Mesenchymal stem cell (in vitro differentiated cells and primary cell): ENCODE results near the gene OR51B2.

Experiments used
- DNase-seq: peaks from one replicate; pipeline ENCODE4 v3.0.0-alpha.2; 2013
- H2AFZ ChIP-seq: one replicate; pipeline ENCODE4 v1.6.1; 2013; ENCODE audit warnings: low read depth, mild to moderate bottlenecking, control low read depth, inconsistent platforms, low read length, moderate library complexity
- H2AK5ac ChIP-seq: 2 replicates; pipeline ENCODE4 v1.6.1; 2013; ENCODE audit warnings: low read length, moderate library complexity, mild to moderate bottlenecking, inconsistent platforms; ENCODE audit not compliant: severe bottlenecking
- H2BK120ac ChIP-seq: one replicate; pipeline ENCODE4 v1.6.1; 2013; ENCODE audit warnings: low read depth, mild to moderate bottlenecking, inconsistent platforms, low read length, moderate library complexity
- H2BK12ac ChIP-seq, 2 experiments: one replicate each; pipeline ENCODE4 v1.6.1; 2013; ENCODE audit warnings: inconsistent platforms in 2 of 2, low read length in 2 of 2, mild to moderate bottlenecking in 2 of 2, moderate library complexity in 2 of 2, control low read depth in 1 of 2
- H2BK15ac ChIP-seq: one replicate; pipeline ENCODE4 v1.6.1; 2013; ENCODE audit warnings: mild to moderate bottlenecking, low read depth, inconsistent platforms; ENCODE audit not compliant: poor library complexity, severe bottlenecking
- H2BK5ac ChIP-seq: 2 replicates; pipeline ENCODE4 v1.6.1; 2013; ENCODE audit warnings: low read depth, mild to moderate bottlenecking, low read length, control low read depth, inconsistent platforms; ENCODE audit not compliant: poor library complexity, severe bottlenecking
- H3K14ac ChIP-seq, 2 experiments: one replicate each; pipeline ENCODE4 v1.6.1; 2013; ENCODE audit warnings: inconsistent platforms in 2 of 2, low read length in 2 of 2, control low read depth in 1 of 2, mild to moderate bottlenecking in 1 of 2, moderate library complexity in 1 of 2
- H3K18ac ChIP-seq, 2 experiments: one replicate each; pipeline ENCODE4 v1.6.1; 2013; ENCODE audit warnings: inconsistent platforms in 2 of 2, low read length in 2 of 2, control low read depth in 1 of 2, low read depth in 1 of 2, mild to moderate bottlenecking in 1 of 2
- H3K23ac ChIP-seq, 2 experiments: one replicate each; pipeline ENCODE4 v1.6.1; 2013; ENCODE audit warnings: inconsistent platforms in 2 of 2, low read length in 2 of 2, mild to moderate bottlenecking in 2 of 2, moderate library complexity in 2 of 2, control low read depth in 1 of 2
- H3K27ac ChIP-seq: 2 replicates; pipeline ENCODE4 v1.5.1; 2013; ENCODE audit warnings: mild to moderate bottlenecking, moderate library complexity, low read length, control low read depth, inconsistent platforms; ENCODE audit not compliant: poor library complexity, severe bottlenecking
- H3K27me3 ChIP-seq, 2 experiments: 2 replicates each; pipeline versions ENCODE4 v1.6.1 to v1.7.0; 2013; ENCODE audit warnings: low read length in 2 of 2, mild to moderate bottlenecking in 2 of 2, moderate library complexity in 2 of 2, control low read depth in 1 of 2, inconsistent platforms in 1 of 2; ENCODE audit not compliant: control insufficient read depth in 1 of 2, insufficient read depth in 1 of 2
- H3K36me3 ChIP-seq, 2 experiments: 2 replicates each; pipeline versions ENCODE4 v1.6.1 to v1.7.0; 2013; ENCODE audit warnings: low read length in 2 of 2, control low read depth in 1 of 2, inconsistent platforms in 1 of 2, low read depth in 1 of 2, mild to moderate bottlenecking in 1 of 2; ENCODE audit not compliant: insufficient read depth in 2 of 2, control insufficient read depth in 1 of 2
- H3K4ac ChIP-seq, 2 experiments: one replicate each; pipeline ENCODE4 v1.6.1; 2013; ENCODE audit warnings: inconsistent platforms in 2 of 2, low read length in 2 of 2, mild to moderate bottlenecking in 2 of 2, moderate library complexity in 2 of 2, control low read depth in 1 of 2, low read depth in 1 of 2
- H3K4me1 ChIP-seq: 2 replicates; pipeline ENCODE4 v1.6.1; 2013; ENCODE audit warnings: low read depth, low read length, control low read depth; ENCODE audit not compliant: control insufficient read depth, insufficient read depth
- H3K4me2 ChIP-seq: 2 replicates; pipeline ENCODE4 v1.6.1; 2013; ENCODE audit warnings: low read length, mild to moderate bottlenecking, inconsistent platforms; ENCODE audit not compliant: poor library complexity, severe bottlenecking
- H3K4me3 ChIP-seq, 2 experiments: 2 replicates each; pipeline versions ENCODE4 v1.5.1 to v1.7.0; 2013; ENCODE audit warnings: low read length in 2 of 2, mild to moderate bottlenecking in 2 of 2, control low read depth in 1 of 2, low read depth in 1 of 2; ENCODE audit not compliant: insufficient read depth in 1 of 2
- H3K79me1 ChIP-seq: replicated peaks from 2 replicates; pipeline ENCODE4 v1.6.1; 2013; ENCODE audit warnings: mild to moderate bottlenecking, control low read depth, low read length, inconsistent platforms; ENCODE audit not compliant: poor library complexity, severe bottlenecking
- H3K9ac ChIP-seq: 2 replicates; pipeline ENCODE4 v1.7.0; 2013; ENCODE audit warnings: mild to moderate bottlenecking, low read length, moderate library complexity
- H3K9me3 ChIP-seq: 2 replicates; pipeline ENCODE4 v1.7.0; 2013; ENCODE audit warnings: mild to moderate bottlenecking, low read length; ENCODE audit not compliant: control insufficient read depth
- H4K8ac ChIP-seq: one replicate; pipeline ENCODE4 v1.6.1; 2013; ENCODE audit warnings: inconsistent platforms, mild to moderate bottlenecking, low read length, moderate library complexity
- H4K91ac ChIP-seq: one replicate; pipeline ENCODE4 v1.6.1; 2013; ENCODE audit warnings: mild to moderate bottlenecking, low read length, inconsistent platforms
- WGBS: methylation state at CpG from one replicate; pipeline ENCODE4 v1.1.7; 2013; ENCODE audit warnings: mixed read lengths; 5-methylcytosine and 5-hydroxymethylcytosine counted together

The OR51B2 gene

DNA sequence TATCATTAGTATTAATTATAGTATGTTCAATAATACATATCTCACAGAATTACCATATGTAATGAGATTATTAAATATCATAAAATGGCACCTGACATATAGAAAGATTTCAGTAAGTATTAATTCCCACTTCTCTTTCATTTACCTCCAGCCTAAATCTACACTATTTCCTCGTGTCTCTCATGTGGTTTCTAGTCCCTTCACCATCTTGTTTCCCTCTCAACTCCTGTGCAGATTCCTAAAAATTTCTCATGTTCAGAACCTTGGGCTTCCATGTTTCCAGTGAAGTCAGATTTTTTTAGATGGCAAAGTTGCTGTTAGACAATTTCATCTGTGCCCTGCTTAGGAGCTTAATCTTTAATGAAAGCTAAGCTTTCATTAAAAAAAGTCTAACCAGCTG lies 40.2 kb downstream of the OR51B2 start:
- Histone ChIP-seq H2BK15ac (no peak overlapping the region), H2AFZ (no peak overlapping the region), H3K4me3 (no peak overlapping the region), H4K8ac (no peak overlapping the region), H3K4me1 (peaks cover 3% of the 10 kb centered on the region), H3K79me1 (no peaks in the 10 kb centered on the region), H2AK5ac (no peak overlapping the region), H2BK120ac (no peak overlapping the region), H3K23ac (no peak overlapping the region), H3K14ac (no peak overlapping the region), H3K4ac (no peak overlapping the region), H3K18ac (no peak overlapping the region), H3K4me2 (no peak overlapping the region), H3K9me3 (no peaks in the 10 kb centered on the region), H3K27me3 (no peaks in the 10 kb centered on the region), H3K27ac (no peak overlapping the region), H2BK12ac (no peak overlapping the region), H3K9ac (no peak overlapping the region), H2BK5ac (no peak overlapping the region), H3K36me3 (no peaks in the 10 kb centered on the region), H4K91ac (no peak overlapping the region)
- no peak for DNase-seq
- 96% methylated on average over 1 of the region's 1 CpG for WGBS

DNA sequence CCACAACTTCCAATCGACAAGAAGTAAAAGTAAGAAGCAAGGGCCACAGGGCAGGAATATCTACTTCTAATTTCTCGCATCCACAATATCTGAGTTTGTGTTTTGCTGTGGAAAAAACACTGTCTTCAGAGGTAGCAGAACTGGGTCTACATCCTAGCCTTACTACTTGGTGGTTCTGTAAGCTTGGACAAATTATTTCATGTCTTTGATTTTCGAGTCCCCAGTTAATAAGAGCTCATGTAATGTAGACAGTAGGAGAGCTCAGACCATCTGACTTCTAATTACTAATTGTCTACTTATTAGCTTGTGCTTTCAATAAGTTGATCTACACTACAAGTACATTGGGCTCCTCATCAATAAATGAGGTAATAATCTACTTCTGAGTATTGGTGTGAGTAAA lies 41.0 kb downstream of the OR51B2 start:
- Histone ChIP-seq H3K18ac (no peak overlapping the region), H3K4ac (no peak overlapping the region), H3K9me3 (no peaks in the 10 kb centered on the region), H3K4me1 (peaks cover 3% of the 10 kb centered on the region), H3K27ac (no peak overlapping the region), H2BK12ac (peak overlapping the region in 1 of 2 experiments; percentile 6), H2BK120ac (no peak overlapping the region), H2BK5ac (no peak overlapping the region), H3K4me3 (no peak overlapping the region), H3K23ac (no peak overlapping the region), H2AFZ (no peak overlapping the region), H3K4me2 (no peak overlapping the region), H3K9ac (no peak overlapping the region), H3K14ac (no peak overlapping the region), H3K79me1 (no peaks in the 10 kb centered on the region), H3K36me3 (no peaks in the 10 kb centered on the region), H2AK5ac (no peak overlapping the region), H2BK15ac (no peak overlapping the region), H4K91ac (no peak overlapping the region), H4K8ac (no peak overlapping the region), H3K27me3 (no peaks in the 10 kb centered on the region)
- DNase-seq = no peak
- WGBS = 100% methylated on average over 2 of the region's 3 CpGs

DNA sequence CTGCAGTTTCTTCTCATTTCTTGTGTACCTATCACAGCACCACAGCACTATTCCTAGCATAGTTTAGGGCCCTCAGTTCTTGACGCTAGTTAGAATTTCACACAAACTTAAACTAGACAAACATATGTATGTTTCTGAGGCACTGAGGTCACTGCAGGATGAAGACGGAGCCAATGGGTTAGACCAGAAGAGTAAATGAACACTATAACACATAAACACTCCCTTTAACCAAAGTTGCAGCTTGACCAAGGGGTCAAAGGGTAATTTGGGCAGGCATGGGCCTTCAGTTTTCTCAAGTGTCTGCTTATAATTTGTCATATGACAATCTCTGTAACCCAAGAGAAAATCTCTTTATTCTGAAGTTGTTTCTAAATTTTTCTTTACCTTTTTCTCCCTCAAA lies 41.5 kb downstream of the OR51B2 start:
- Histone ChIP-seq H3K9ac (no peak overlapping the region), H3K27ac (no peak overlapping the region), H3K27me3 (no peaks in the 10 kb centered on the region), H4K91ac (no peak overlapping the region), H3K36me3 (no peaks in the 10 kb centered on the region), H2BK120ac (no peak overlapping the region), H3K9me3 (no peaks in the 10 kb centered on the region), H3K79me1 (no peaks in the 10 kb centered on the region), H4K8ac (no peak overlapping the region), H3K23ac (no peak overlapping the region), H2BK12ac (no peak overlapping the region), H3K14ac (no peak overlapping the region), H3K4me3 (no peak overlapping the region), H2BK5ac (no peak overlapping the region), H2AFZ (no peak overlapping the region), H3K4me2 (no peak overlapping the region), H2AK5ac (no peak overlapping the region), H3K18ac (no peak overlapping the region), H2BK15ac (no peak overlapping the region), H3K4ac (no peak overlapping the region), H3K4me1 (peaks cover 3% of the 10 kb centered on the region)
- no peak for DNase-seq
- WGBS = 79% methylated on average over 2 of the region's 2 CpGs

DNA sequence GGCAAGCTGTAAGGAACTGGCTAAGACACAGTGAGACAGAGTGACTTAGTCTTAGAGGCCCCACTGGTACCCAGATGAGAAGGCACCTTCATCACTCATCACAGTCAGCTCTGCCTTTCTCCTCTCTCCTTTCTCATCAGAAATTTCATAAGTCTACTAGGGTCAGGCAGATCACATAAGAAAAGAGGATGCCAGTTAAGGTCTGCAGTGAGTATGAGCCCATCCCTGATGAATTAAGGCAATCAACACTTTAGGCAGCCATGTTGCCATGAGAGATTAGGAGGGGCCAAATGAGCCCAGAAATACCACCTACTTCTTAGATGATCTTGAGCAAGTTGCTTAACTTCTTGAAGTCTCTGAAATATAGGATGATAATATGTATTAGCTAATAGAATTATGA lies 42.5 kb downstream of the OR51B2 start:
- H2BK12ac ChIP-seq = peak overlapping the region in 1 of 2 experiments; percentile 68
- H2BK120ac ChIP-seq = no peak overlapping the region

More for the DNA sequence above, 42.5 kb downstream of the OR51B2 start:
- Histone ChIP-seq H3K23ac (no peak overlapping the region), H2AK5ac (peak overlapping the region; percentile 5), H3K4me3 (no peak overlapping the region), H2AFZ (no peak overlapping the region), H3K4me1 (peaks cover 3% of the 10 kb centered on the region), H2BK5ac (no peak overlapping the region), H3K79me1 (no peaks in the 10 kb centered on the region), H3K9me3 (no peaks in the 10 kb centered on the region), H3K9ac (no peak overlapping the region), H2BK15ac (no peak overlapping the region), H3K18ac (no peak overlapping the region), H3K27ac (no peak overlapping the region), H4K8ac (no peak overlapping the region), H3K27me3 (no peaks in the 10 kb centered on the region), H4K91ac (no peak overlapping the region), H3K4ac (peak overlapping the region in 1 of 2 experiments; percentile 63), H3K36me3 (no peaks in the 10 kb centered on the region), H3K4me2 (no peak overlapping the region), H3K14ac (no peak overlapping the region)
- DNase-seq = no peak
